HL-60 (cell line): ENCODE data around the gene PGRMC2.

Experiments
- DNase-seq, 2 experiments: peaks; one replicate each; pipeline ENCODE4 v3.0.0-alpha.2; 2010 to 2020; ENCODE audit warnings: low read depth in 1 of 2, low spot score in 1 of 2
- H3K27ac ChIP-seq: fragments of 250-450 bp; sonication (Bioruptor Pico); replicated peaks from 2 replicates; pipeline ENCODE4 v1.5.1; 2020; ENCODE audit warnings: mild to moderate bottlenecking, moderate library complexity
- H3K27me3 ChIP-seq: fragments of 250-450 bp; sonication (Bioruptor Pico); 2 replicates; pipeline ENCODE4 v1.5.1; 2021; ENCODE audit warnings: mild to moderate bottlenecking, moderate library complexity; ENCODE audit not compliant: insufficient read depth, poor library complexity, severe bottlenecking
- H3K4me3 ChIP-seq: replicated peaks from 2 replicates; pipeline ENCODE4 v1.5.1; 2011; ENCODE audit warnings: mild to moderate bottlenecking, control low read depth, low read length; ENCODE audit not compliant: insufficient read depth
- GABPA ChIP-seq: IDR thresholded peaks from 2 replicates; pipeline ENCODE4 v1.6.1; 2012; ENCODE audit warnings: low read depth
- POLR2AphosphoS5 ChIP-seq: IDR thresholded peaks from 2 replicates; pipeline ENCODE4 v1.6.1; 2012; ENCODE audit warnings: low read depth
- SPI1 ChIP-seq: IDR thresholded peaks from 2 replicates; pipeline ENCODE4 v1.6.1; 2012; ENCODE audit warnings: low read depth, mild to moderate bottlenecking, borderline replicate concordance
- TF ChIP-seq, protein P1 (sequence below): IDR thresholded peaks from one replicate; pipeline ENCODE4 v1.5.1; 2011; ENCODE audit warnings: low read length, control low read depth, inconsistent platforms; ENCODE audit not compliant: insufficient read depth
- TF ChIP-seq, protein P2 (sequence below): IDR thresholded peaks from 2 replicates; pipeline ENCODE4 v1.6.1; 2012; ENCODE audit warnings: low read depth; ENCODE audit not compliant: insufficient replicate concordance

The PGRMC2 gene

DNA sequence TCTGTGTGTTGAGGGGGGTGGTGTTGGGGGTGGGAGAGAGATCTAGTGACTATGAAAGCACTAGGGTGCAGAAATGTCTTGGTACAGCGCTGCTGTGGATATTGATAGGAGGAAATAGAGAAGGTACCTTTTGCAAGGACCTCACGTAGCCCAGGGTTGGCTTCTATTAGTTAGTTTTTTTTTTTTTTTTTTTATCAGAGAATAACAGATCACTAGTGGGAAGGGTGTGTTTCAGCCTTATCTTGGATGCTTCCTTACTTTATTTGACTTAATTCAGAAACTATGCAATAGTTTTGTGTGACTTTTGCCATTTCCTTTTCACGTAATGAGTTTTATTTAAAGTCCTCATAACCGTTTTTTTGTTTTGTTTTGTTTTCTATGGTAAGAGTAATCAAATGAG, 16.4 kb upstream of the PGRMC2 start:
- H3K27ac ChIP-seq, result no peak overlapping the region
- TF ChIP-seq, protein P1, sequence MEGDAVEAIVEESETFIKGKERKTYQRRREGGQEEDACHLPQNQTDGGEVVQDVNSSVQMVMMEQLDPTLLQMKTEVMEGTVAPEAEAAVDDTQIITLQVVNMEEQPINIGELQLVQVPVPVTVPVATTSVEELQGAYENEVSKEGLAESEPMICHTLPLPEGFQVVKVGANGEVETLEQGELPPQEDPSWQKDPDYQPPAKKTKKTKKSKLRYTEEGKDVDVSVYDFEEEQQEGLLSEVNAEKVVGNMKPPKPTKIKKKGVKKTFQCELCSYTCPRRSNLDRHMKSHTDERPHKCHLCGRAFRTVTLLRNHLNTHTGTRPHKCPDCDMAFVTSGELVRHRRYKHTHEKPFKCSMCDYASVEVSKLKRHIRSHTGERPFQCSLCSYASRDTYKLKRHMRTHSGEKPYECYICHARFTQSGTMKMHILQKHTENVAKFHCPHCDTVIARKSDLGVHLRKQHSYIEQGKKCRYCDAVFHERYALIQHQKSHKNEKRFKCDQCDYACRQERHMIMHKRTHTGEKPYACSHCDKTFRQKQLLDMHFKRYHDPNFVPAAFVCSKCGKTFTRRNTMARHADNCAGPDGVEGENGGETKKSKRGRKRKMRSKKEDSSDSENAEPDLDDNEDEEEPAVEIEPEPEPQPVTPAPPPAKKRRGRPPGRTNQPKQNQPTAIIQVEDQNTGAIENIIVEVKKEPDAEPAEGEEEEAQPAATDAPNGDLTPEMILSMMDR, result no peak
- TF ChIP-seq POLR2AphosphoS5 (no peak), GABPA (no peak), SPI1 (no peak)
- TF ChIP-seq, protein P2, sequence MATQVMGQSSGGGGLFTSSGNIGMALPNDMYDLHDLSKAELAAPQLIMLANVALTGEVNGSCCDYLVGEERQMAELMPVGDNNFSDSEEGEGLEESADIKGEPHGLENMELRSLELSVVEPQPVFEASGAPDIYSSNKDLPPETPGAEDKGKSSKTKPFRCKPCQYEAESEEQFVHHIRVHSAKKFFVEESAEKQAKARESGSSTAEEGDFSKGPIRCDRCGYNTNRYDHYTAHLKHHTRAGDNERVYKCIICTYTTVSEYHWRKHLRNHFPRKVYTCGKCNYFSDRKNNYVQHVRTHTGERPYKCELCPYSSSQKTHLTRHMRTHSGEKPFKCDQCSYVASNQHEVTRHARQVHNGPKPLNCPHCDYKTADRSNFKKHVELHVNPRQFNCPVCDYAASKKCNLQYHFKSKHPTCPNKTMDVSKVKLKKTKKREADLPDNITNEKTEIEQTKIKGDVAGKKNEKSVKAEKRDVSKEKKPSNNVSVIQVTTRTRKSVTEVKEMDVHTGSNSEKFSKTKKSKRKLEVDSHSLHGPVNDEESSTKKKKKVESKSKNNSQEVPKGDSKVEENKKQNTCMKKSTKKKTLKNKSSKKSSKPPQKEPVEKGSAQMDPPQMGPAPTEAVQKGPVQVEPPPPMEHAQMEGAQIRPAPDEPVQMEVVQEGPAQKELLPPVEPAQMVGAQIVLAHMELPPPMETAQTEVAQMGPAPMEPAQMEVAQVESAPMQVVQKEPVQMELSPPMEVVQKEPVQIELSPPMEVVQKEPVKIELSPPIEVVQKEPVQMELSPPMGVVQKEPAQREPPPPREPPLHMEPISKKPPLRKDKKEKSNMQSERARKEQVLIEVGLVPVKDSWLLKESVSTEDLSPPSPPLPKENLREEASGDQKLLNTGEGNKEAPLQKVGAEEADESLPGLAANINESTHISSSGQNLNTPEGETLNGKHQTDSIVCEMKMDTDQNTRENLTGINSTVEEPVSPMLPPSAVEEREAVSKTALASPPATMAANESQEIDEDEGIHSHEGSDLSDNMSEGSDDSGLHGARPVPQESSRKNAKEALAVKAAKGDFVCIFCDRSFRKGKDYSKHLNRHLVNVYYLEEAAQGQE, result no peak
- no peak overlapping the region for H3K4me3 ChIP-seq
- H3K27me3 ChIP-seq, result no peaks in the 10 kb centered on the region
- DNase-seq, result no peak

DNA sequence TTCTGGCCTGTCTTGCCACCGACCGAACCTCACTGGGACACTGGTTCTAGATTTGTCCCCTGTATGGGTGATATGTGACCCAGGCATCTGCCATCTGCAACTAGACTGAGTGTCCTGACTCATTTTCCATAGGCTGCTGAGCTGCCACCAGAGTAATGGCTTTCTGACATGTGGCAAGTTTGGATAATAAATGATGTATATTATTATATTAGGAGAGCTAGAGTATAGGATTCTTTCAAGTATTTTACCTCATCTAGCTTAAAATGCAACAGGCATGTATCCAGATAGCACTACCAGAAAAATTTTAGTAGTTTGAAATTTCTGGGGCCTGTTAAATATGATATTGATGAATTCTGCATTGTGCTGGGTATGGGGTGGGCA, 15.8 kb upstream of the PGRMC2 start:
- Histone ChIP-seq H3K27me3 (no peaks in the 10 kb centered on the region), H3K27ac (no peak overlapping the region), H3K4me3 (no peak overlapping the region)
- no peak for DNase-seq
- no peak for TF ChIP-seq POLR2AphosphoS5
- TF ChIP-seq GABPA, result no peak

DNA sequence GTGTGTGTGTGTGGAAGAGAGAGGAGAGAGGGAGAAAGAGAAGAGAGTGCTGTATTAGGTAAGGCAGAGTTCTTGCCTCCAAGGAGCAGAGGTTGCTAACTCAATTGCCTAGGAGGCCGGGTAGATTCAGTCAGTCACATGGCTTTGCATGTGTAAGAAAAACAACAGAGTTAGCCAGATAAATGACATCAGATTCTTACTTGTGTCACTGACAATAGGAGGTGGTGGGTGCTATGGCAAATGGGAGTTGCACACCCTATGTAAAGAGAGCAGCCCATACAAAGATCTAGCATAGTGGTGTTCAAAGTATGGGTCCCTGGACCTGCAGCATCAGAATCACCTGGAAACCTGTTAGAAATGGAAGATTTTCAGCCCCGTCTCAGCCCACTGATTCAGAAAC, 14.4 kb upstream of the PGRMC2 start:
- DNase-seq, result no peak
- no peak overlapping the region for H3K27ac ChIP-seq

DNA sequence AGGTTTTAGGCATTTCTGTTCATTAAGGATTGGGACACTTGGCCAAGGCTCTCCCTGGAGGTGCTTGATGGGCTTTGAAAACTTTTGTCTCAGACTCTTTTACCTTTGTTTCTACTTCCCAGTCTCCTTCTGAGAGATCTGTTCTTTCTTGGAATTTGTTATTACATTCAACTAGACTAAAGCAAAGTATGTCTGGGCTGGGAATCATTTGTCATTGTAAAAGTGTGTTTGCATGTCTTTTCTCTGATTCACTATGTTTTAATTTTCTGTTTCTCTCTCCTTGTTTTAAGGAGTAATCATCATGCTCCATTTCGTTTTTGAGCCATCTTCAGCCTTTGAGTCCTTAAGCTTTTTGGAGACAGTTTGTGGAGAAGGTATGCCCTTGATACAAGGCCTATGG, 12.2 kb upstream of the PGRMC2 start:
- no peak for DNase-seq
- no peak overlapping the region for H3K4me3 ChIP-seq
- no peaks in the 10 kb centered on the region for H3K27me3 ChIP-seq
- TF ChIP-seq, protein P1, result no peak
- TF ChIP-seq POLR2AphosphoS5 (no peak), SPI1 (no peak), GABPA (no peak)
- TF ChIP-seq, protein P2, result no peak
- H3K27ac ChIP-seq, result no peak overlapping the region

More for the DNA sequence above, 14.4 kb upstream of the PGRMC2 start:
- Histone ChIP-seq H3K4me3 (no peak overlapping the region), H3K27me3 (no peaks in the 10 kb centered on the region)
- TF ChIP-seq, protein P1, result no peak
- TF ChIP-seq GABPA, result no peak
- TF ChIP-seq, protein P2, result no peak
